HepG2 (cell line): Measurements from ENCODE around the gene NGDN. TPM values are rescaled to one million over a fixed set of nuclear protein-coding genes. Genes with fewer than 3 reads are reported as not detected.

Experiments
- ATAC-seq: fragments of 200-7000 bp; cut with Tn5 transposase; 3 replicates; pipeline ENCODE4 v1.9.1; 2020; ENCODE audit warnings: mild to moderate bottlenecking, moderate library complexity
- BruUV-seq: library from RNA; stranded (reverse); fragments of 400-500 nt; replicated peaks from 2 replicates; lab custom pipeline; 2021; lab: Mats Ljungman, UMichigan
- CTCF ChIA-PET: fragments of 300-600 bp; formaldehyde crosslinking; extraction: SDS; loops from one replicate; lab custom pipeline; 2021; ENCODE audit warnings: low total read pairs, inconsistent platforms, low intra/inter-chr PET ratio; lab: Yijun Ruan, JAX
- POLR2A ChIA-PET: fragments of 350-600 bp; sonication (Branson Sonifier 250); formaldehyde crosslinking; loops from one replicate; lab custom pipeline; 2020; ENCODE audit warnings: antibody characterized with exemption, inconsistent platforms; lab: Yijun Ruan, JAX
- DNase-seq: peaks from one replicate; pipeline ENCODE4 v3.0.0-alpha.2; 2015; ENCODE audit warnings: low spot score
- FAIRE-seq: peaks from 3 replicates; lab custom pipeline; 2011; peaks lifted over from hg19 to GRCh38; lab: Jason Lieb, UNC
- H2AFZ ChIP-seq: one replicate; pipeline ENCODE4 v1.6.1; 2011; ENCODE audit warnings: low read length, inconsistent platforms
- H3K27ac ChIP-seq: fragments of 300-600 bp; 3 replicates; pipeline ENCODE4 v1.8.0; 2011; ENCODE audit warnings: mixed run types, mild to moderate bottlenecking, mixed read lengths, low read length, inconsistent platforms; ENCODE audit not compliant: insufficient read depth; ENCODE audit errors: extremely low read length
- H3K27me3 ChIP-seq, 2 experiments: fragments of 200-600 bp in 1 of 2; 2 replicates in 1 of 2; 3 replicates in 1 of 2; pipeline versions ENCODE4 v1.6.0 to v1.8.0; 2011; ENCODE audit warnings: low read length in 2 of 2, mild to moderate bottlenecking in 2 of 2, moderate library complexity in 2 of 2, inconsistent platforms in 1 of 2; ENCODE audit not compliant: insufficient read depth in 2 of 2, control insufficient read depth in 1 of 2
- H3K36me3 ChIP-seq, 2 experiments: fragments of 200-600 bp in 1 of 2; replicated peaks in 1 of 2; 2 replicates in 1 of 2; 3 replicates in 1 of 2; pipeline versions ENCODE4 v1.5.1 to v1.8.0; 2011; ENCODE audit warnings: low read length in 2 of 2, inconsistent platforms in 1 of 2; ENCODE audit not compliant: insufficient read depth in 2 of 2, control insufficient read depth in 1 of 2
- H3K4me1 ChIP-seq: 2 replicates; pipeline ENCODE4 v1.5.1; 2012; ENCODE audit warnings: low read length, inconsistent platforms; ENCODE audit not compliant: insufficient read depth
- H3K4me2 ChIP-seq: 2 replicates; pipeline ENCODE4 v1.6.0; 2011; ENCODE audit warnings: low read depth, low read length, inconsistent platforms
- H3K4me3 ChIP-seq, 3 experiments: fragments of 200-600 bp in 1 of 3; sonication (generic), shearing (Covaris generic) in 1 of 3; replicated peaks in 1 of 3; 2 replicates each; pipeline ENCODE4 v1.5.1; 2011 to 2016; ENCODE audit warnings: low read length in 3 of 3, inconsistent platforms in 2 of 3, low read depth in 2 of 3, mild to moderate bottlenecking in 2 of 3, control low read depth in 1 of 3, mixed read lengths in 1 of 3; ENCODE audit not compliant: insufficient read depth in 1 of 3
- H3K79me2 ChIP-seq: one replicate; pipeline ENCODE4 v1.6.1; 2011; ENCODE audit warnings: low read length, inconsistent platforms; ENCODE audit not compliant: insufficient read depth
- H3K9ac ChIP-seq: 2 replicates; pipeline ENCODE4 v1.6.0; 2011; ENCODE audit warnings: mild to moderate bottlenecking, low read depth, low read length, inconsistent platforms; ENCODE audit not compliant: insufficient read depth
- H3K9me3 ChIP-seq: 2 replicates; pipeline ENCODE4 v1.5.1; 2012; ENCODE audit warnings: mild to moderate bottlenecking, low read length
- H4K20me1 ChIP-seq: 2 replicates; pipeline ENCODE4 v1.6.0; 2011; ENCODE audit warnings: inconsistent platforms, mild to moderate bottlenecking, low read length, moderate library complexity; ENCODE audit not compliant: insufficient read depth
- BORCS8-MEF2B ChIP-seq: sonication (generic); formaldehyde crosslinking; IDR thresholded peaks from 2 replicates; pipeline ENCODE4 v1.8.0; 2022; ENCODE audit warnings: mild to moderate bottlenecking, missing genetic modification reagents
- BRD4 ChIP-seq: sonication (generic); formaldehyde crosslinking; IDR thresholded peaks from 2 replicates; pipeline ENCODE4 v1.4.0; 2020; ENCODE audit warnings: missing genetic modification reagents
- CCAR2 ChIP-seq: fragments of 200-400 bp; formaldehyde crosslinking; optimal IDR thresholded peaks from 2 replicates; pipeline ENCODE3; 2018; ENCODE audit warnings: low read depth, mild to moderate bottlenecking, low read length, moderate library complexity
- HNRNPK ChIP-seq: fragments of 200-400 bp; formaldehyde crosslinking; IDR thresholded peaks from 2 replicates; pipeline ENCODE4 v1.6.1; 2018; ENCODE audit warnings: low read length, low read depth, moderate library complexity, mild to moderate bottlenecking; ENCODE audit not compliant: poor library complexity, severe bottlenecking
- MTA3 ChIP-seq: sonication (generic); formaldehyde crosslinking; IDR thresholded peaks from 2 replicates; pipeline ENCODE4 v1.4.0; 2020; ENCODE audit warnings: missing genetic modification reagents
- NFE2 ChIP-seq: sonication (generic); formaldehyde crosslinking; IDR thresholded peaks from 2 replicates; pipeline ENCODE4 v1.4.0; 2020; ENCODE audit warnings: missing genetic modification reagents
- PCBP1 ChIP-seq: fragments of 200-400 bp; formaldehyde crosslinking; IDR thresholded peaks from 2 replicates; pipeline ENCODE4 v1.6.1; 2017; ENCODE audit warnings: mild to moderate bottlenecking, low read depth, low read length, borderline replicate concordance
- PPARG ChIP-seq: conservative IDR thresholded peaks from 2 replicates; pipeline ENCODE4 v1.6.1; 2016; ENCODE audit warnings: missing biosample characterization, missing genetic modification reagents
- RBFOX2 ChIP-seq: fragments of 200-400 bp; formaldehyde crosslinking; IDR thresholded peaks from 2 replicates; pipeline ENCODE4 v1.6.1; 2017; ENCODE audit warnings: low read depth, mild to moderate bottlenecking, low read length
- RFXAP ChIP-seq: sonication (generic); formaldehyde crosslinking; IDR thresholded peaks from 2 replicates; pipeline ENCODE4 v1.4.0; 2020; ENCODE audit warnings: missing genetic modification reagents, borderline replicate concordance
- SOX5 ChIP-seq: IDR thresholded peaks from 2 replicates; pipeline ENCODE4 v1.6.1; 2016; ENCODE audit warnings: borderline replicate concordance
- STAG1 ChIP-seq: sonication (generic); formaldehyde crosslinking; IDR thresholded peaks from 2 replicates; pipeline ENCODE4 v1.4.0; 2020; ENCODE audit warnings: missing genetic modification reagents
- TEAD3 ChIP-seq: optimal IDR thresholded peaks from 2 replicates; pipeline ENCODE3; 2016; ENCODE audit warnings: borderline replicate concordance
- XRCC5 ChIP-seq: fragments of 200-400 bp; formaldehyde crosslinking; optimal IDR thresholded peaks from 2 replicates; pipeline ENCODE3; 2017; ENCODE audit warnings: mild to moderate bottlenecking, low read length
- ZC3H13 ChIP-seq: sonication (generic); formaldehyde crosslinking; IDR thresholded peaks from 2 replicates; pipeline ENCODE4 v1.8.1; 2023; ENCODE audit warnings: mild to moderate bottlenecking, missing genetic modification reagents, moderate library complexity
- ZNF556 ChIP-seq: sonication (generic); formaldehyde crosslinking; IDR thresholded peaks from 2 replicates; pipeline ENCODE4 v1.4.0; 2020; ENCODE audit warnings: mild to moderate bottlenecking, missing genetic modification reagents, borderline replicate concordance
- ZNF674 ChIP-seq: sonication (generic); formaldehyde crosslinking; IDR thresholded peaks from 2 replicates; pipeline ENCODE4 v1.5.0; 2020; ENCODE audit warnings: low read depth, mild to moderate bottlenecking, missing genetic modification reagents
- ZNF709 ChIP-seq: sonication (generic); formaldehyde crosslinking; IDR thresholded peaks from 2 replicates; pipeline ENCODE4 v1.5.0; 2020; ENCODE audit warnings: mild to moderate bottlenecking, missing genetic modification reagents
- ZSCAN21 ChIP-seq: sonication (generic); formaldehyde crosslinking; IDR thresholded peaks from 2 replicates; pipeline ENCODE4 v1.8.0; 2022; ENCODE audit warnings: mild to moderate bottlenecking, missing genetic modification reagents, moderate library complexity, borderline replicate concordance
- ZSCAN22 ChIP-seq: sonication (generic); formaldehyde crosslinking; IDR thresholded peaks from 2 replicates; pipeline ENCODE4 v1.4.0; 2020; ENCODE audit warnings: mild to moderate bottlenecking, missing genetic modification reagents
- in situ Hi-C: cut with HindIII; loops from 2 replicates; pipeline ENCODE4 v1.10.0; 2017; ENCODE audit warnings: low pct_unique_long_range_greater_than_20kb; ENCODE audit not compliant: extremely low pct_ligation_motif_present
- intact Hi-C: fragments of 100-400 bp; cut with micrococcal nuclease; formaldehyde crosslinking; loops from one replicate; pipeline ENCODE4 v1.10.0; 2022; ENCODE audit not compliant: unreplicated experiment
- polyA plus RNA-seq, 8 experiments: library from polyadenylated mRNA; depleted of rRNA in 3 of 8; stranded (reverse) in 7 of 8; unstranded in 1 of 8; fragments of >200 nt; fragmentation: Illumina TruSeq in 4 of 8; extraction: Trizol in 4 of 8; gene quantifications; 2 replicates each; pipeline versions ENCODE4 v1.2.1 to v1.2.3, GENCODE V29; 2011 to 2016; ENCODE audit warnings: low read depth in 4 of 8, missing spikeins in 1 of 8, mixed read lengths in 1 of 8; ENCODE audit not compliant: insufficient read depth in 1 of 8
- total RNA-seq, 5 experiments: library from RNA; depleted of rRNA; stranded (reverse); fragments of >200 nt; fragmentation: Illumina TruSeq; extraction: Trizol; gene quantifications; 2 replicates each; pipeline ENCODE4 v1.2.3, GENCODE V29; 2016; ENCODE audit warnings: low read depth in 1 of 5

Gene NGDN
- total and polyA plus RNA-seq, 2 of the 13 experiments (the other 11 are each of a cell fraction or from before 2014, with no cell fraction given), result 154 to 216 TPM

DNA sequence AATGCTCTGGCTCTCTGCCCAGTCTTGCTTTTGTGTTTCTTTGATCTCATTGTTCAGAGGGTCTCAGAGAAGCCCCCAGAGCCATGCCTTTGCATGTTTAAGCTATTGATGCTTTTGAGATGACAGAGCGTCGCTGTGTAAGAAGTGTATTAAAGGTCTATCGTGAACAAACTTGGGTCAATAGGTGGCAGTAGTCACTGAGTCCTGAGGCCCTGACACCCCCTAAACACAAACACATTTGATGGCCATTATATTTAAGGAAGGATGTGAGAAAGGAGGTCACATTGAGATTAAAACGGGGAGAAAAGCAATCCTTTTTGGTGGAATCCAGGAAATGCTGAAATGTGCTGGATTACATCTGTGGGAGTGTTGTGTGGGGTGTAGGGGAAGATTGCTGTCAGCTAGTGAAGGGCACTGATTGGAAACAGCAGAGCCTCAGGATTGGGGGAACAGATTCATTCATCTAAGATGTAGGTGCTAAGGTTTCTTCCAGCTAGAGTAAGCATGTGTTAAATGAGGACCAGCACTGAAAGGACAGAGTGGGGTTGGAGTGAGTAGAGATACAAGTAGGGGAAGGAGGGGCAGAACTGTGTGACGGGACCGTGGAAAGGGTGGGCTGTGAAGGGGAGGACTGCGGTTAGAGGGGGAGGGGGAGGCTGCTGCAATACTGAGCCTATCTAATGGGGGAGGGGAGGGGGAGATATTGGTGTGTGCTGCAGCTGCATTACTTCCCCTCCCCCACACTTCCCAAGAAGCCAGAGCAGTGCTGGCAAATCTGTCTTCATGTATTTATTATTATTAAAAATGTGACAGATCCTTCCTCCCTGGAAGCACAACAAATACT lies 12.7 kb downstream of the NGDN start (continued):
- no peak for TF ChIP-seq MTA3 (CRISPR knock-in tag)
- TF ChIP-seq PPARG (CRISPR knock-in tag), result no peak
- no peak for TF ChIP-seq ZSCAN22 (CRISPR knock-in tag)
- no peak for TF ChIP-seq ZNF556 (CRISPR knock-in tag)
- no peak for TF ChIP-seq BORCS8-MEF2B (CRISPR knock-in tag)
- TF ChIP-seq ZNF674 (CRISPR knock-in tag), result no peak
- no peak for TF ChIP-seq CCAR2
- 0 out of 2 replicates have a peak, but pooled peaks have one; percentile 31 for TF ChIP-seq RBFOX2
- no peak for TF ChIP-seq RFXAP
- TF ChIP-seq NFE2, result no peak
- TF ChIP-seq STAG1 (CRISPR knock-in tag), result peak; percentile 33; the same call in 1 of the 2 replicates
- no peak for TF ChIP-seq ZC3H13 (CRISPR knock-in tag)
- TF ChIP-seq, all 625 proteins: peak for 10

DNA sequence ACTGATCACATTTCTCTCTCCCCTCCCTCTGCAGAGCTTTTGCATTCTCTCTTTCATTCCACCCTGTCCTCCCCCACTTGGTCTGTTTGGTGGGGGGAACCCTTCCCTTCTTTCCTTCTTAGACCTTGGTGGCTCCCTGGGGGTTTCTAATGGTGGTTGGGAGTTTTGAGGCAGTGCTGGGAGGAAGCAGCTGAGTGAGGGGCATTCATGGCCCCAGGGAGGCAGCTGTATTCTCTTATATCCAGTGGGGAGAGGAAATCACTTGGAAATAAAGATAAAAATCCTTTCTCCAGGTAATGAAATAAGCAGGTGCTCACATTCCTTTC lies 13.3 kb downstream of the NGDN start:
- no peak overlapping the region for H3K4me2 ChIP-seq
- ChIA-PET POLR2A (interaction anchor here (1.5 kb wide), 1 partner anchor 77 kb away, joined by 4 read pairs; no protein-coding TSS in a partner anchor), CTCF (interaction anchor here (3.5 to 9.7 kb wide), 2 partner anchors 57 to 77 kb away, joined by 17 to 275 read pairs; partner anchors contain the start of gene THTPA)

More for the DNA sequence above, 13.3 kb downstream of the NGDN start:
- Histone ChIP-seq H3K9ac (no peak overlapping the region), H3K4me3 (no peak overlapping the region), H3K4me1 (peaks cover 8% of the 10 kb centered on the region), H3K79me2 (no peaks in the 10 kb centered on the region), H3K9me3 (no peaks in the 10 kb centered on the region), H4K20me1 (peaks cover 9% of the 10 kb centered on the region; the same call in 1 of the 2 replicates), H3K36me3 (peaks cover 31 to 71% of the 10 kb centered on the region in 2 experiments), H3K27ac (no peak overlapping the region), H3K27me3 (no peaks in the 10 kb centered on the region), H2AFZ (no peak overlapping the region)
- no TSS peak for BruUV-seq
- TF ChIP-seq ZSCAN21 (CRISPR knock-in tag) (no peak), TEAD3 (CRISPR knock-in tag) (peak; percentile 1), SOX5 (CRISPR knock-in tag) (no peak), BRD4 (CRISPR knock-in tag) (no peak), ZNF709 (CRISPR knock-in tag) (no peak), XRCC5 (no peak), PCBP1 (0 out of 2 replicates have a peak, but pooled peaks have one; percentile 18), HNRNPK (peak; percentile 4), ZNF556 (CRISPR knock-in tag) (no peak)
- intact Hi-C loops (loop anchor here (1.0 kb wide), 2 partner anchors 57 to 80 kb away; no protein-coding TSS in a partner anchor), in situ Hi-C loops (loop anchor here (5.0 kb wide), 1 partner anchor 75 kb away; the partner anchor contains the start of gene THTPA)
- DNase-seq, result no peak
- no peak for FAIRE-seq
- no peak; the same call in 2 of the 3 replicates for ATAC-seq
